ENCODE measurements around the gene VPS35L.

VPS35L gene

DNA sequence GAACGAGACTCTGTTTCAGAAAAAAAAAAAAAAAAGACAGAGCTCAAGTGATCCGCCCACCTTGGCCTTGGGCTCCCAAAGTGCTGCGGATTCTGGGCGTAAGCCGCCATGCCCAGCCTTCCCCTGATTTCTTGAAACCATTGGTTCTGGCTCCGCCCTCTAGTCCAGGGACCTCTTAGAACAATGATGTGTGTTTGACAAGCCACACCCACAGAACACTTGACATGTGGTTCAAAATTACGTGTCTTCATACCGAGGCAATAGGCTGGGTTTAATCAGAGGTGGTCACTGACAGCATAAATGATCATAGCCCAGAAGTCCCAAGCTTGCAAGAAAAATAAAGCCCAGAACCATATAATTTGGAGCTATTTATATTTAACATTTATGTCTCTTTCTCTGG lies 139.5 kb downstream of the VPS35L start:
- no peak for DNase-seq (ENCODE audit: low read depth)

DNA sequence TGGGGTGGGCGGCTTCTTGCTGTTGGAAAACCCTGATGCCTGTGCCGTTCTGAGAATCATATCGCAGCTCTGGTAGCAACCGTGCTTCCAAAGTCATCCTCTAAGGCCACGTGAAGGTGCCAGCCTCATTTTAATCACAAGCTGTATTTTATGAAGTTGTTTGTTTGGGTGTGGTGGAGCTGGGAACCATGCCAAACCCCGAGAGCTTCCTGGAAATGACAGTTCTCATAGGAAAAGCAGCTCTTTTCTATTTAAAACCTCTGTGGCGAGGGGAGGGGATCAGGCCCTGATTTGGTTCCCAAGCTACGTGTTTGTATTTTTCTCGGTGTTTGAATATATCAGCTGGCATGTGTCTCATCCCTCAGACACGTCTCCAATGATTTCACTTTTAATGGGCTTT lies 140.8 kb downstream of the VPS35L start:
- peak; percentile 28 for DNase-seq (ENCODE audit: low read depth)

DNA sequence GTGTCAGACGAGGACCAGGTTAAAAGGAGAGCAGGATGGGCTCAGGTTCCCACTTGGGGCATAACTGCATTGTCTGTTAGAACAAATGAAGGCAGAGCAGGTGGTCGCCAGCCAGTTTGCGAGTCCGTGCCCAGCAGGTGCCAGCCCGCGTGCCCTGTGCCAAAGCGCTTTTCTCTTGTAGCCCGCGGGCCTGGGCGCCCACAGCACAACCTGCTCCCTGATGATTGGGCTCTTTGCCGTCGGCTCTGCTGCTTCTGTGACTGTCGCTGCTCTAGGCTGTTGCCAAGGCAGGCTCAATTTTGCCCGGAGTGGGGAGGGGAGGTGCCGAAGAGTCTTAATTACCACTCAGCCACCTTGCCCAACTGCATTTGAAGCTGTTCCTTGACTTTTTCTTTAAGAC lies 141.5 kb downstream of the VPS35L start:
- no peak for DNase-seq (ENCODE audit: low read depth)

DNA sequence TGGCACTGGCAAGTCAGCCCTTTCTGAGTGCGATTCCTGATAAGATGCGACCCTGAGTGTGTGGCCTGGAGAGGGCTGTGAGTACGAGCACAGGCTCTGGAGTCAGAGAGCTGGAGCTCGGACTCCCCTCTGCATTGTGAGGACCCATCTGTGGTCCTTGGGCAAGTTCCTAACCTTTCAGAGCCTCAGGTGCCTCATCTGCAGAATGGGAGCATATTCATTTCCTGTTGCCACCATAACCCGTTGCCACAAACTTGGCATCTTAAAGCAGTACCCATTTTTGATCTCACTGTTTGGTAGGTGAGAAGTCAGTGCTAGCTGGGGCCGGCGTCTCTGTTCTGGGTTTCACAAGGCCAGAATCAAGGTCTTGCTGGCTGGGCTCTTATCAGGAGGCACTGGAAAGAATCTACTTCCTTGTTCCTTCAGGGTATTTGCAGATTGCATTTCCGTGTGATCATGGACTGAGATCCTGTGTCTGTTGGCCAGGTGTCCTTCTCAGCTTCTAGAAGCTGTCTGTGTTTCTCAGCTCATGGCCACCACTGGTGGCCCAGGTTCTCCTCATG lies 142.3 kb downstream of the VPS35L start:
- no peak for DNase-seq (ENCODE audit: low read depth)

DNA sequence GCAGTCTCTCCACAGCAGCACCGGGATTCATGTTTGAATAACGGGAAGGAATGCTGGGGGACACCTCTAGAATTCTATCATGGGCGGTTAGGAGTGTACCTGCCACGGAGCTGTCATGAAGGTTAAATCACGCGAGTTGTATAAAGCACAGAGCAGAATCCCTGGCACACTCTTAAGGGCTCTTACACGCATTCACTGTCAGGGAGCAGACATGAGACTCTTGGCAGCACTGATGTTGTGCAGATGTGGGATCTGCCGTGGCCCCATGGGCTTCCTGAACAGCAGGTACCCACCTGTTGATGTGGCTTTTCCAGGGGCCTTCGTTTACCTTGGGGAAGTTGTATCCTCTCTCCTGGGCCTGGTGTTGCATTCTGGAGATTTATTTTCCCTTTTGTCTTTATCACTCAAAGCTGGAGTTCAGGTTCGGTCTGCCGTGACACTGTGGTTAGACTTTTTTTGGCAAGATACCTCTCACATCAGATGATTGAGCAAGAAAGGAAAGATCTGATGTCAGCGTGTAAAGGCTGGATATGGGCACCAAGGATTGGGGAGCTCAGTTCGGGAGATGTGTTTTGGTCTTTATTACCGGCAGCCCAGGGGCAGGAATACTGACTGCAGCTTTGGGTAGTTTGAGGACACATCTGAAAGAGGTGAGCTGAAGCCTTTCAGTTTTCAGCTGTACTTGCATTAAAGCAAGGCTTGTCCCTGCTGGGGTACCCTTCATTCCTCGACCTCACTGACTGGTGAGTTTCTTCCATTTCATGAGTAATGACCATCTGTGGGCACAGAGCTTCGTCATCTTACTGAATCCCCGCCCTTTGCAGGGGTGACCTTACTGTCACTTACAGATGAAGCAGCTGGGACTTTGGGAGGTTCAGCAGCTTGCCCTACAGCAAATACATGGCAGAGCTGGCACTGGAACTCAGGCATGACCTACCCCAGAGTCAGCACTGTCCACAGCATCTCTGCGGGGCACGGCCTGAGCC lies 143.3 kb downstream of the VPS35L start:
- DNase-seq (ENCODE audit: low read depth) = no peak

DNA sequence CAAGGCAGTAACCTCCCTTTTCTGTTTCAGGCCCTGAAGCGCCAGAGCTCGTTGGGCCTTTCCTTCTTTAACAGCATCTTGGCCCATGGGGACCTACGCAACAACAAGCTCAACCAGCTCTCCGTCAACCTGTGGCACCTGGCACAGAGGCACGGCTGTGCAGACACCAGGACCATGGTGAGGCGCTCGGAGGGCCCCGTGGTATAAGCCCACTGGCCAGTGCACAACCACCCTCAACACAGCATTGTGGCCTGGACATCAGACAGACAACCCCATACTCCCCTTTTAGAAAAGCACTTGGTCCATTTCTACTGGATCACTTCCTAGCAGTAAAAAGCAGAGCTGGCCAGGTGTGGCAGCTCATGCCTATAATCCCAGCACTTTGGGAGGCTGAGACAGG lies 144.0 kb downstream of the VPS35L start:
- no peak for DNase-seq (ENCODE audit: low read depth)

DNA sequence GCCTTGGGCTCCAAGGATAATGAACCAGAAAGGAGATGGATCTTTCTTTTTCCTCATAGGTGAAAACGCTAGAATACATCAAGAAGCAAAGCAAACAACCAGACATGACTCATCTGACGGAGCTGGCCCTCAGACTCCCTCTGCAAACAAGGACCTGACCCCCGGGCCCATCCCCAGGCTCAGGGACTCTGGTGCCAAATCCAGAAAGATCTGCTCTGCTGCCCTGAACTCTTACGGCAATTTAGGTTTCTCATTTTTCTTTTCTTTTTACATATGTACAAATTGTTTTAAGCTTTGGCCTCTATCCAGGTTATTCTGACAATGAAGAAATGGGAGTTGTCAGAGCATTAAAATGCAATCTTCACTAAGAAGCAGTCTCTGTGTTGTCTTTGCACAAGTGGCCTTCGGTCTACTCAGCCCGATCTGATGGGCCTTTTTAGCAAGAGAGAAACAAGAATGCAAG lies 144.8 kb downstream of the VPS35L start:
- DNase-seq (ENCODE audit: low read depth) = no peak

DNA sequence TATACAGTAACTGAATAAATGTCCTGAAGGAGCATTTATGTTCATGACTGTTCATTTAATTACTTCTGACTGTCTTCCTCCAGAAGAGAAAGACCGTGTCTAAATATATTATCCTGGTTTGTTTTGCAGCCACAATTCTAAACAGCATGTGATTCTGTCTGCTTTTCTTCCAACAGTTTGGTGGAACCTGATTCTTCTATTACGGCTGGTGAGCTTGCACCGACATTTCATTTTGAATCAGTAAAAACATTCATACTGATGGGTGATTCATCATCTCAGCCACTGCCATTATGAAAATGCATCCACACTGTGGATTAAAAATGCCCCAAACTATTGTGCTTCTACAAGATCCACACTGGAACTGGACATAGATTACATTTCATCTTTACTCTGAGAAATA lies 145.6 kb downstream of the VPS35L start:
- no peak for DNase-seq (ENCODE audit: low read depth)

DNA sequence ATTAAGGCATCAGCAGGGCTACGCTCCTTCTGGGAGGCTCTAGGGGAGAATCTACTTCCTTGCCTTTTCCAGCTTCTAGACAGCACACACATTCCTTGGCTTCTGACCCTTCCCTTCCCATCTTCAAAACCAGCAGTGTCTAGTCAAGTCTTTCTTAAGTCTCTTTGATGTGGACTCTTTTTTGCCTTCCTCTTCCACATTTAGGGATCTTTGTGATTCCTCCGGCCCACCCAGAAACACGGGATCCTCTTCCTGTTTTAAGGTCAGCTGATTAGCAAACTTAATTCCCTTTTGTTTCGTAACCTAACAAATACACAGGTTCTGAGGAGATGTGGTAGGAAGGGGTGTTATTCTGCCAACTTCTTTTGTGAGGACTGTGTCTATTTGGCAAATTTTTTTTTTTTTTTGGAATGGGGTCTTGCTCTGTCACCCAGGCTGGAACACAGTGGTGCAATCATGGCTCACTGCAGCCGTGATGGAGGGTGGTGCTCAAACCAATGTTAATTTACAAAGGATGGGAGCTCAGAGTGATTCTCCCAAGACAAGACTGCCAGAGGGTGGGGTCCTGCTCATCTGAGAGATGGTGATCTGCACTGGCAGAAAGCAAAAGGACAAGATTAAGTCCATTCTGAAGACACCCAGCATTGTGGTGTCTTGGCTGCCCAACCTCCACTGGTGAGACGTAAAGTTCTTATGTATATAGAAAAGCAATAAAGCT lies 147.8 kb downstream of the VPS35L start:
- no peak for DNase-seq (ENCODE audit: low read depth)

DNA sequence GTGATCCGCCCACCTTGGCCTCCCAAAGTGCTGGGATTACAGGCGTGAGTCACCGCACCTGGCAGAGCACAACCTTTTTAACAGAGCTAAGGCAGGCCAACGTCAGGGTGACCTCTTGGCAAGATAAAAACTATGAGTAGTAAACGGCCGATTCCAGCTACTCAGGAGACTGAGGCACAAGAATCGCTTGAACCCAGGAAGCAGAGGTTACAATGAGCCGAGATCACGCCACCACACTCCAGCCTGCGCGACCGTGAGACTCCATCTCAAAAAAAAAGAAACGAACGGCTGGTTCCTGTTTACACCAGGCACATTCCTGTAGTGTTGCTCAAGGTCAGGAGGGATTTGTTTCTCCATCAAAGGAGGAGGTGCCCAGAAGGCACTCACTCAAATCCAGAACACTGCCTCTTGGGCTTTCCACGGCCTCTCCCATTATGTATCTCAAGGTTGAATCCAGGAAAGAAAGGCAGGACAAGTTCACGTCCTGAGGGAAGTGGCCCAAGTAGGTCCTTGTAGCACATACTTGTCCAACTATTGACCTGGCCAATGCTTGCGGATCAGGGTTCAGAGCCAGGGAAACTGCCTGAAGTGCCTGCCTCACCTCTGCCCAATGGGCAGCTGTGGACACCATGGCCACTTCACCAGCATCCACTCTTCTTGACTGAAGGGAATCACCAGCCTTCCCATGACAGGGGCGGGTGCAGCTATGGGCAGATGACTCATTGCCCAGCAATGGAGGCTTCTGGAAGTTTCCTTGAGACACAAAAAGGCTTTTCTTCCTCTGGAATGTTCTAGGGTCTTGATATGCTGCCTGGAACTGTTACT lies 149.0 kb downstream of the VPS35L start:
- no peak for DNase-seq (ENCODE audit: low read depth)

DNA sequence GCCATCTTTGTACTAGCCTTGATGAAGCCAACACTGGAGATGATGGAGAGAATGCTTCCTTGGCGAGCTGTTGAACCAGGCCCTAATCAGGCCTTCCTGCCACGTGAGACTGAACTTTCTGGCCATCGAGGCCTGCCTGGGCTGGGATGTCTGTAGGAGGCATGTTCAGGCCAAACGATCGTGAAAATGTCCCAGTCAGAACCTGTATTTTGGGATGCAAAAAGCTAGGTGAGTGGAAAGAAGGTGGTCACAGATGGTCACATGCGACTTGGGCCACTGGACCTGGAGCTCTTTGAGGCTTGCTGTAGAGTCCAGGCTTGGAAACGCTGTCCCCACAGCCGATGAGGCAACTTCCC lies 149.6 kb downstream of the VPS35L start:
- DNase-seq (ENCODE audit: low read depth) = no peak

DNA sequence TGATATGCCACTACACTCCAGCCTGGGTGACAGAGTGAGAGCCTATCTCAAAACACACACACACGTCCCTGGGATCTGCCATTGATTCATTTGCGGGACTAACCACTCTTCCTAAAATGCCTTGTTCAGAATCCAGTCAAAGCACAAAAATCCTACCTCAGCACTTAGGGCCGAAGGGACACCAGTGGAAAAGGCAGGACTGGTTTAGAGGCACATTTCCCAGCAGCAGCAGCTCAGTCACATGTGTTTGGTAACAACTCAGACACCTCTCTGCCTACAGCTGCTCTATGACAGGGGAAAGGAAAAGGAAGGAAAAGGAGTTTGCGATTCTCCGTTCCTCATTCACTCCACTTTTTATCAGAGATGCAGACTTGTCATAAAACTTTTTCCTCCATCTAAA lies 150.3 kb downstream of the VPS35L start:
- DNase-seq (ENCODE audit: low read depth) = no peak

DNA sequence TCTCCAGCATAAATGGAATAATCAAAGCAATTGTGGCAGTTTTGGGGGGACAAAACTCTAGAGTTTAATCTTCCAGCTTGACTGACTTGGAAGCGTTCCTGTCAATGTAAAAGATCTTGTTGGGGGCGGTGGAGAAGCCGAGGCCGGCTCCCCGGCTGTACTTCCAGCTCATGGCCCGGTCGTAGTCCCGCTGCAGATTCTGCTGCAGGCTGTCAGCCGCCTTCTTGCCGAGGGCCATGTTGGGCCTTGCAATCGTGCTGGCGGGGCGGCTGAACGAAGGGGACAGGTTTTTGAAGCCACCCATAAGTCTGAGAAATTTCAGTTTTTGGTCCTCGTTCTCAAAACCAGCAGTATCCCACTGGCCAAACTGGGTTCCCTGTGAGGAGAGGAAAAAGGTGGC lies 151.3 kb downstream of the VPS35L start:
- no peak for DNase-seq (ENCODE audit: low read depth)

DNA sequence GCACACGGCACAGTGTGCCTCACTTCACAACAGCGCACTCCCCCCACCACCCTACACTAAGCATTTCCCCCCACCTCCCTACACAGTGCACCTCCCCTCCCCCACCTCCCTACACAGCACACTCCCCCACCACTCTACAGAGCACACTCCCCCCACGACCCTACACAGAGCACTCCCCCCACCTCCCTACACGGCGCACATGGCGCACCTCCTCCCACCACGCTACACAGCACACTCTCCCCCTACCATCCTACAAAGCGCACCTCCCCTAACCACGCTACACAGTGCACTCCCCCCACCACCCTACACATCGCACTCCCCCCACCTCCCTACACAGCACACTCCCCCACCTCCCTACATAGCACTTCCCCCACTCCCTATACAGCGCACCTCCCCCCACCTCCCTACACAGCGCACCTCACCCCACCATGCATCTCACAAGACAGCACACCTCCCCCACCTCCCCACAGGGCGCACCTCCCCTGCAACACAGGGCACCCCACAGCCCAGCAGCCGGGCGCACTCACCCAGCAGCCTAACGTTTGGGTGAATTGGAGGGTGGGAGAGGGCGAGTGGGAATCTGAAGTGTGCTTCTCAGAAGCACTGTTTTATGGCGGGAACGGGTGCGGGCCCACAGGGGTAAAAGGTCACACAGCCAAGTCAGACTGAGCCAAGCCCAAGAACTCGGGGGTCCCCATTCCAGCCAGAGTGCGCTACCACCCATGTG lies 152.2 kb downstream of the VPS35L start:
- no peak for DNase-seq (ENCODE audit: low read depth)

DNA sequence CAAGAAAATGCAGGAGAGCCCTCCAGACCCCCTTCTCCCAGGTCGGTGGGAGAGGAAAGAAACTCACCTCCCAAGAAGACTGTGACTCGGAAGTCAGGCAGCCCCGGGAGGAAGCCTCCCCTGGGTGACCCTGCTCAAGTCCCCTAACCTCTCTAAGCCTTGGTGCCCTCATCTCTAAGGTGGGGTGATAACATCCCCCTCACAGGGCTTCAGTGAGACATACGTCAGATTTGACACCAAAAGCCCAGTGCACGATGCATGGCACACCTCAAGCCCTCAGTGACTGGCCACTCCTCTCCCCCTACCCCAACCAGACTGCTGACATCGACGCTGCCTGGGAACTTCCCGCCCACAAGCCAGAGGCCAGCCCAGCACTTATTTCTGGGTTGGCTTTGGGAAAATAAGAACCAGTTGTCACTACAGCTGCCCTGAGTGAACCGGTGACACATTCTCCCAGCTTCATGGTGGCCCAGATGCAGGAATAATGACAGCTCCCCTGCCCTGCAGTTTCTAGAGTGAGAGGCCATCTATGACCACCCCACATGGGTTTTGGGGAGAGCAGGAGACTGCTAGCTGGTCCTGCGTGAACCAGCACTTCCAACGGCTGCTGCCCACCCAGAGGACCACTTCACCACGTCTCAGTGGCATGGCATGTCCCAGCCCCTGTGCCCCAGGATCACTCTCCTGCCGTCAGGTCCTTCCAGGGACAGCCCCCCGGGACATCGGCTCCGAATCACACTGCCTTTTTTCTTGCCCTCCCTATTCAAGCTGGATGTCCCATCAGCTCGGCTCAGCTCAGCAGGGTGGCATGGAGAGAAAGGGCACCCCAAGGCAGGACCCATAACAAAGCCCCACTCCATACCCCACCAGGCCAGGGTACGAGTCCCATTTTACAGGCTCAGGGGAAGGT lies 153.0 kb downstream of the VPS35L start:
- no peak for DNase-seq (ENCODE audit: low read depth)

DNA sequence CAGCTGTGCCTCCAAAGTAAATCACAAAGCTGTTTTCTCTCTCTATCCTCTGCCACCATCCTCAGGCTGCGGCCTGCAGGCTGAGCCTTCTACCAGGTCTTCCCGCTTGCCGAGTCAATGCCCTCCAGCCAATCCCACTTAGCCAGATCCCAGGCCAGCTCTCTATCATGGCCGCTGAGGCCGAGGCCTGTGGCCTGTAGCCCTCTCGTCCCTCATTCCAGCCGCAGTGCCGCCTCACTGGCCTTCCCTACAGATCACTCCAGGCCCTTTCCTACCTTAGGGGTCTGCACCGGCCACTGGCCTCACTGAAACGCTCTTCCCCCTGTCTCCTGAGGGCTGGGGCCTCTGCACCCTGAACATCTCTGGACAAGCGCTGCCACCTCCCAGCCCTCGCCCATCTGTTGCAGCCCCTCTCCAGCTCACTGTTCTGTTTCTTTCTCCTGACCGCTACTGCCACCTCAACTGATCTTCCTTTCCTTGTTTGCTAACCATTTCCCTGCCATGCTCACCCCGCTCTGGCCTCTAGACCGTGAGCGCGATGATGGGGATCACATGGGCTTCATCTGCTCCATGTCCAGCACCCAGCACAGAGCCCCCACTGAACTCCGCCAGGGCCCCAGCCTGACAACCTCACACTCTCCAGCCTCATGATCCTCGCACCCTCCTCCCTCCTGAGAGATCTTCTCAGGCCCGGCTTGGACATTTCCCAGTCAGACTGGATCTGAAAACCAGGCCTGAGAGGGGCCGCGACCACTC lies 154.1 kb downstream of the VPS35L start:
- DNase-seq (ENCODE audit: low read depth) = no peak

DNA sequence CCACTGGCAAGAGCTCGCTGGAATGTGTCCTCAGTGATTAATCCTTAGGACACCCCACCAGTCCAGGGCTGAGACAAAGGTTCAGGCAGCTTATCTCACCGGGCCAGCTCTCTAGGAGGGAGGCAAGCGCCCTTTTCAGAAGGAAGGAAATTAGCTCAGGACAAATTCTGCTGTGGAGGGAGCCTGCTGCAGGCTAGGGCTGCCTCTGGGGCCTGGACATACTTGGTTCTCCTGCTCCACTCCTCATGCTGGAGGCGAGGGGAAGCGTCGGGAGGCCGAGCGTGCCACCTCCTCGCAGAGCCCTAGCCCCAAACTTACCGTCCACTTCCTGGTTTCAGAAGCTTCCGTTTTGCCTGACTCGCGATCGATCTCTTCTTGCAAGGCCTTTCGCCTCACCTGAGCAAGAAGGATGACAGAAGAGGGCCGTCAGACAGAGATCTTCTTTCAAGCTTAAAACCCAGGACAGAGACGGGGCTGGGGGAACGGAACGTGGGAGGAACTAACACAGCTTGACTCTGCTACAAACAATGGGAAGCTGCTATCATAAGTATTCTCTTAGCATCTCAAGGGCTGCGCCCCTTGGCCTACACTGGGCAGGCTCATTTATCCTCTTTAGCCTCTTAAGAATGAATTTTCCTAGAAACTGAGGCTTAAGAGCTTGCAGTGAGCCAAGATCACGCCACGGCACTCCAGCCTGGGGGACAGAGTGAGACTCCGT lies 154.8 kb downstream of the VPS35L start:
- DNase-seq (ENCODE audit: low read depth) = no peak

DNA sequence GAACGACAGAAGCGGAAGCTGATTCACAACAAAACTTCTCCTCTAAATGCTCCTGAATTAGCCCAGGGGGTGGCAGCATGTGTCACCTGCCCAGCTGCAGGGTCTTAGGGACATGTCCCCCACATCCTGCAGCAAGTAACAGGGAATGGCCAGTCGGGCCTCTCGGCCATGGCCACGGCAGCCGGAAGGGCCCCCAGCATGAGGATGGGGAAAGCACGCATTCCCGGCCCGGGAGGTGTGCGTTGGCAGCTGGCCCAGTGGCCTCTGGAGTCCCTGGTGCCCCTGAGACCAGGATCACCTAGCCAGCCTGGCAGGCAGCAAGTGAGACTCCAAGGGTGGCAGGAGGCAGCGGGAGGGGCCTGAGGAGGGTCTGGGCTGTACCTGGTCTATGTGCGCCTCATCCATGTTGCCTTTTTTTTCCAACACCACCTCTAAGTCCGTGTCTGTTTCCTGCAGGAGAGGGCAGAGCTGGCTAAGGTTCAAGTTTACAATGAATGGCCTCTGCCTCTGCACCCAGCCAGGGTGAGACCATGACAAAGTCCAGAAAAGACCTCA lies 155.6 kb downstream of the VPS35L start:
- no peak for DNase-seq (ENCODE audit: low read depth)

DNA sequence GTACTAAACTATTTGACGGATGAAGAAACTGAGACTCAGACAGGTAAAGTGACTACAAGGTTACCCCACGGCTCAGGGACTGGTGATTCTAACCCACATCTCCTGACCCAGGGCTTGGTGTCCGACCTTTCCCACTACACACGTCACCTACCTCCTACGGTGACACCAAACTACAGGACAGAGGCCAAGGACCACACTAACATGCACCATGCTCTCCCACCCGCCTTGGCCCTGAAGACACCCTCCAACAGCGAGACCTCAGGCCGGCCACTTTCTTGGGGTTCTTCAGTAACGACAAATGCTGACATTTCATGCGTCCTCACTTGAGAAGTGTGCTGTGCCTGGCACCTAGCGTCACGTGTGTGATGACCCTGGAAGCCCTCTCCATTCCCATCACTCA lies 156.1 kb downstream of the VPS35L start:
- DNase-seq (ENCODE audit: low read depth) = no peak

Measured in stimulated activated CD8-positive, alpha-beta memory T cell treated with anti-CD3 and anti-CD28 coated beads, Interleukin-12 subunit alpha, Interleukin-12 subunit beta, amount 100 ng/mL, for 1 hour (primary cell).